ENCODE measurements around the gene PIEZO2. TPM values are rescaled to one million over a fixed set of nuclear protein-coding genes. Genes with fewer than 3 reads are reported as not detected.

PIEZO2 gene
- total and polyA plus RNA-seq, 10 donors, result 0.42 to 13.0 (median 8.0) TPM

DNA sequence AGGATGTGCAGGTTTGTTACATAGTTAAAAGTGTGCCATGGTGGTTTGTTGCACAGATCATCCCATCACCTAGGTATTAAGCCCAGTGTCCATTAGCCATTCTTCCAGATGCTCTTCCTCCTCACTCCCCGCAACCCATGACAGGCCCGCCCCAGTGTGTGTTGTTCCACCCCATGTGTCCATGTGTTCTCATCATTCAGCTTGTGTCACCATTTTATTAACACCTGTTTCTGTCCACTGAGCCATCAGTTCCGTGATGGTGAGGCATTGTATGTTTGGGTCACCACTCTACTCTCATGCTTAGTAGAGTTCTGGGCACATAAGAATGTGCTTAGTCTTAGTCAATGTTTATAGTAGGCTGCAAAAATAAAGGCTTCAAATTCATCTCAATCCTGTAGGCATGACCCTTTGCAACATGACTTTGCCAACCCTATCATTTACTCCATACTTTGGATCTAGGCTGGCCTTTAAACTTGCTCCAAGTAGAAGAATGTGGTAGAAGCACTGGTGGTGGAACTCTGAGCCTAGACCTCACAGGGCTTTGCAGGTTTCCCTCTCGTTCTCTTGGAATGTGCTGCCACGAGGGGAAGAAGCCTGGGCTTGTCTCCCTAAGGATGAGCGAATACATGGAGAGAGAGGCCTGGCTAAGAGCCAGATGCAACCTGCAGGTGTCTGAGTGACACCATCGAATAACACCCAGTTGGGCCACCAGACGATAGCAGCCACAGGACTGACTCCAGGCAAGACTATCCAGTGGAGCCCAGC is 462.0 kb downstream of the PIEZO2 start:
- no peaks in the 10 kb centered on the region for H3K9me3 ChIP-seq
- TF ChIP-seq POLR2AphosphoS5 (IDR thresholded peaks at IDR 0.05) (no peak), POLR2A (IDR thresholded peaks at IDR 0.05) (no peak)
- TF ChIP-seq, protein P1, sequence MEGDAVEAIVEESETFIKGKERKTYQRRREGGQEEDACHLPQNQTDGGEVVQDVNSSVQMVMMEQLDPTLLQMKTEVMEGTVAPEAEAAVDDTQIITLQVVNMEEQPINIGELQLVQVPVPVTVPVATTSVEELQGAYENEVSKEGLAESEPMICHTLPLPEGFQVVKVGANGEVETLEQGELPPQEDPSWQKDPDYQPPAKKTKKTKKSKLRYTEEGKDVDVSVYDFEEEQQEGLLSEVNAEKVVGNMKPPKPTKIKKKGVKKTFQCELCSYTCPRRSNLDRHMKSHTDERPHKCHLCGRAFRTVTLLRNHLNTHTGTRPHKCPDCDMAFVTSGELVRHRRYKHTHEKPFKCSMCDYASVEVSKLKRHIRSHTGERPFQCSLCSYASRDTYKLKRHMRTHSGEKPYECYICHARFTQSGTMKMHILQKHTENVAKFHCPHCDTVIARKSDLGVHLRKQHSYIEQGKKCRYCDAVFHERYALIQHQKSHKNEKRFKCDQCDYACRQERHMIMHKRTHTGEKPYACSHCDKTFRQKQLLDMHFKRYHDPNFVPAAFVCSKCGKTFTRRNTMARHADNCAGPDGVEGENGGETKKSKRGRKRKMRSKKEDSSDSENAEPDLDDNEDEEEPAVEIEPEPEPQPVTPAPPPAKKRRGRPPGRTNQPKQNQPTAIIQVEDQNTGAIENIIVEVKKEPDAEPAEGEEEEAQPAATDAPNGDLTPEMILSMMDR (IDR thresholded peaks at IDR 0.05 in 8 of 11, conservative IDR thresholded peaks at IDR 0.05 in 3 of 11), result no peak
- H3K27me3 ChIP-seq (replicated peaks in 1 of 7), result no peaks in the 10 kb centered on the region
- H3K4me1 ChIP-seq, result no peaks in the 10 kb centered on the region
- intact Hi-C loops (cut with DNase I; ENCODE audit: low total_unique reads), result no loop called here
- H3K27ac ChIP-seq, result no peak overlapping the region
- H3K36me3 ChIP-seq, result no peaks in the 10 kb centered on the region
- H3K4me3 ChIP-seq, result no peak overlapping the region
- no peak for DNase-seq
- WGBS, 5 donors, result 72 to 87% (median 80%) methylated on average over 8 of the region's 8 CpGs

DNA sequence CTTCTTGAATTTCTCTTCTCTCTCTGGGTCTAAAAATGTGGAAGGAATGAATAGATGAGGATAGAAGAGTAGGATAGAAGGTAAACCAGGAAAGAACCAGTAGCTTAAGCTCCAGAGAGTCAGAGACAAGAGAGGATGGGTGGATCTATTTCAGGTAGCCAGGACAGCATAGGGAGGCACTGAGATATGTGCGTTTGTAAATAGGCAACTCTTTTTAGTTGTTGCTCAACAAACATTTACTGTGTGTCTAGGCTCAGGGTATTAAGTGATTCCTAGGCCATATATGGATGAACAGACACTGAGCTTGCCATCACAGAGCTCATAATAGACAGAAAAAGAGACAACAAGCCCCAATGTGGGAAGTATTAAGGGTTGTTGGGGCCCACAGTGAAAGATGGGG is 463.1 kb downstream of the PIEZO2 start:
- Histone ChIP-seq H3K27me3 (replicated peaks in 1 of 7) (no peaks in the 10 kb centered on the region), H3K9me3 (no peaks in the 10 kb centered on the region), H3K4me1 (no peaks in the 10 kb centered on the region), H3K4me3 (no peak overlapping the region), H3K36me3 (no peaks in the 10 kb centered on the region), H3K27ac (no peak overlapping the region)
- intact Hi-C loops (cut with DNase I; ENCODE audit: low total_unique reads), result no loop called here
- no peak for TF ChIP-seq POLR2AphosphoS5 (IDR thresholded peaks at IDR 0.05)
- TF ChIP-seq, protein P1 (IDR thresholded peaks at IDR 0.05 in 8 of 11, conservative IDR thresholded peaks at IDR 0.05 in 3 of 11), result no peak
- no peak for TF ChIP-seq POLR2A (IDR thresholded peaks at IDR 0.05)
- DNase-seq, result no peak
- whole genome bisulfite sequencing, 5 donors, result 0 to 47% (median 0%) methylated on average over 1 of the region's 1 CpG

DNA sequence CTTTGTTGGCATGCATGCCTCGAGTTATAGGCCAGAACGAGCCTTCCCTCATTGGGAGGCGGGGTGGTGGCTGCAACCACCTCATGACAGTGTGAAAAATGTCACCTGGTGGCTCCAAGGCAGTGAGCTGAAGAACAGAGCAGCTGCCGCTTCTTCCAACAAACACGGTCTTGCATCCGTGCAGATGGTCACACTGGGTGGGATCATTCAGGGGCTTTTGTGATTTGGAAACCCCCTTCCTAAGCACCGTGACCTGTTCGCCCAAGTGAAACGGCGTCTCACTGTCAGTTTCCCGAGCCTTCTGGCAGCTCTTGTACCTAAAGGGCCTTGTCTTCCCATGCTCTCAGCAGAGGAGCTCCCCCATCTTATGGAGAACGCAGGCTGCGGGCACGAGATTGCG is 463.9 kb downstream of the PIEZO2 start:
- WGBS, 5 donors, result 75 to 83% (median 80%) methylated on average over 15 of the region's 15 CpGs
- Histone ChIP-seq H3K9me3 (no peaks in the 10 kb centered on the region), H3K27ac (no peak overlapping the region), H3K27me3 (replicated peaks in 1 of 7) (no peaks in the 10 kb centered on the region), H3K4me1 (no peaks in the 10 kb centered on the region), H3K4me3 (no peak overlapping the region), H3K36me3 (no peaks in the 10 kb centered on the region)
- intact Hi-C loops (cut with DNase I; ENCODE audit: low total_unique reads), result no loop called here
- no peak for DNase-seq
- no peak for TF ChIP-seq POLR2A (IDR thresholded peaks at IDR 0.05)
- TF ChIP-seq POLR2AphosphoS5 (IDR thresholded peaks at IDR 0.05), result no peak
- TF ChIP-seq, protein P1 (IDR thresholded peaks at IDR 0.05 in 8 of 11, conservative IDR thresholded peaks at IDR 0.05 in 3 of 11), result no peak

DNA sequence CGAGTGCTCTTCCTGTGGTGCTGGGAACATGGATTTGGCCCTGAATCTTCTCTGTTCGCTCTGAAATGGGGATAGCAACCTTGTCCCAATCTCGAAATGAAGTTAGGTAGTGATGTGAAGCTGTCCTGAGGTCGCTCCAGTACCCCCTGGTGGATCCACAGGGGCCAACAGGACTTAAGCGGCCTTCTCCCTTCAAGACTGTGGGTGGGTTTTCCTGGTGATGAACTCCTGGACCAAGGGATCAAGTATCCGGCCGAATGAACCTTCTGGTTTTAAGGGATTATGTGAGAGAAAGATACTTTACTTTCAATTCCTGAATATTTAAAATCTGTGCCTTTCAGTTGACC is 467.0 kb downstream of the PIEZO2 start:
- H3K4me1 ChIP-seq, result no peaks in the 10 kb centered on the region
- no peak overlapping the region for H3K4me3 ChIP-seq
- H3K9me3 ChIP-seq, result no peaks in the 10 kb centered on the region
- 80 to 93% (median 88%) methylated on average over 7 of the region's 7 CpGs for WGBS, 5 donors
- intact Hi-C loops (cut with DNase I; ENCODE audit: low total_unique reads), result no loop called here
- no peaks in the 10 kb centered on the region for H3K27me3 ChIP-seq (replicated peaks in 1 of 7)
- no peak for DNase-seq
- TF ChIP-seq, protein P1 (IDR thresholded peaks at IDR 0.05 in 8 of 11, conservative IDR thresholded peaks at IDR 0.05 in 3 of 11), result no peak
- TF ChIP-seq POLR2AphosphoS5 (IDR thresholded peaks at IDR 0.05), result no peak
- TF ChIP-seq POLR2A (IDR thresholded peaks at IDR 0.05), result no peak
- H3K36me3 ChIP-seq, result no peaks in the 10 kb centered on the region
- H3K27ac ChIP-seq, result no peak overlapping the region

All from spleen (tissue), 11 donors.